ENCODE measurements around the gene SCARB1.

Gene SCARB1

DNA sequence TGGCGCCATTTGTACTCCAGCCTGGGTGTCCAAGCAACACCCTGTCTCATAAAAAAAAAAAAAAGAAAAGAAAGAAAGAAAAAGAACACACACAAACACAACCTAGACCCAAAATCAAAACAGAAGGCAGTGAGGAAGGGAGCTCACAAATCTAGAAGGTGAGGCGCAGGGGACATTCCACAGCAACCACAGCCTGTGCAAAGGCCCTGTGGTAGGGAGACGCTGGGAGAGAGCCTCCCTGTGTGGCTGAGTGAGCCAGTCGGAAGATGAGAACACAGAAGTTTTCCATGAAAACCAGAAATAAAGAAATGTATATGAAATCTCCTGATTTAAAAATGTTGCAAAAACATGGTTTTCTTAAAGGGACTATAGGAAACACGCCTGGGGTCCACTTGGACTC is 44.6 kb downstream of the SCARB1 start:
- no peaks in the 10 kb centered on the region for H3K27me3 ChIP-seq (ENCODE audit: control insufficient read depth, low read length)
- peaks cover 6% of the 10 kb centered on the region; the same call in 1 of the 2 replicates for H4K20me1 ChIP-seq (ENCODE audit: control insufficient read depth, insufficient read depth, low read depth, low read length)
- no peak for TF ChIP-seq EZH2phosphoT487 (IDR thresholded peaks at IDR 0.05; ENCODE audit: borderline replicate concordance, low read length)
- TF ChIP-seq, protein P1, sequence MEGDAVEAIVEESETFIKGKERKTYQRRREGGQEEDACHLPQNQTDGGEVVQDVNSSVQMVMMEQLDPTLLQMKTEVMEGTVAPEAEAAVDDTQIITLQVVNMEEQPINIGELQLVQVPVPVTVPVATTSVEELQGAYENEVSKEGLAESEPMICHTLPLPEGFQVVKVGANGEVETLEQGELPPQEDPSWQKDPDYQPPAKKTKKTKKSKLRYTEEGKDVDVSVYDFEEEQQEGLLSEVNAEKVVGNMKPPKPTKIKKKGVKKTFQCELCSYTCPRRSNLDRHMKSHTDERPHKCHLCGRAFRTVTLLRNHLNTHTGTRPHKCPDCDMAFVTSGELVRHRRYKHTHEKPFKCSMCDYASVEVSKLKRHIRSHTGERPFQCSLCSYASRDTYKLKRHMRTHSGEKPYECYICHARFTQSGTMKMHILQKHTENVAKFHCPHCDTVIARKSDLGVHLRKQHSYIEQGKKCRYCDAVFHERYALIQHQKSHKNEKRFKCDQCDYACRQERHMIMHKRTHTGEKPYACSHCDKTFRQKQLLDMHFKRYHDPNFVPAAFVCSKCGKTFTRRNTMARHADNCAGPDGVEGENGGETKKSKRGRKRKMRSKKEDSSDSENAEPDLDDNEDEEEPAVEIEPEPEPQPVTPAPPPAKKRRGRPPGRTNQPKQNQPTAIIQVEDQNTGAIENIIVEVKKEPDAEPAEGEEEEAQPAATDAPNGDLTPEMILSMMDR (IDR thresholded peaks at IDR 0.05; ENCODE audit: low read depth, low read length, poor library complexity, severe bottlenecking), result no peak
- H3K9me3 ChIP-seq (ENCODE audit: control insufficient read depth, insufficient read depth, low read length), result no peaks in the 10 kb centered on the region
- H3K4me1 ChIP-seq (ENCODE audit: control insufficient read depth, low read length), result no peaks in the 10 kb centered on the region
- H3K27ac ChIP-seq (ENCODE audit: low read depth, low read length), result no peak overlapping the region
- H3K36me3 ChIP-seq (ENCODE audit: control insufficient read depth, low read length), result peaks cover 48% of the 10 kb centered on the region
- H3K79me2 ChIP-seq (ENCODE audit: control insufficient read depth, low read length), result peaks cover 62% of the 10 kb centered on the region
- no peaks in the 10 kb centered on the region for H3K9me2 ChIP-seq (replicated peaks; ENCODE audit: control insufficient read depth, low read length)
- no peaks in the 10 kb centered on the region; the same call in 1 of the 2 replicates for H3F3A ChIP-seq (ENCODE audit: control insufficient read depth, insufficient read depth)
- no peak overlapping the region for H3K4me3 ChIP-seq (ENCODE audit: low read length)
- no peak overlapping the region for H3K4me2 ChIP-seq (ENCODE audit: low read length)

DNA sequence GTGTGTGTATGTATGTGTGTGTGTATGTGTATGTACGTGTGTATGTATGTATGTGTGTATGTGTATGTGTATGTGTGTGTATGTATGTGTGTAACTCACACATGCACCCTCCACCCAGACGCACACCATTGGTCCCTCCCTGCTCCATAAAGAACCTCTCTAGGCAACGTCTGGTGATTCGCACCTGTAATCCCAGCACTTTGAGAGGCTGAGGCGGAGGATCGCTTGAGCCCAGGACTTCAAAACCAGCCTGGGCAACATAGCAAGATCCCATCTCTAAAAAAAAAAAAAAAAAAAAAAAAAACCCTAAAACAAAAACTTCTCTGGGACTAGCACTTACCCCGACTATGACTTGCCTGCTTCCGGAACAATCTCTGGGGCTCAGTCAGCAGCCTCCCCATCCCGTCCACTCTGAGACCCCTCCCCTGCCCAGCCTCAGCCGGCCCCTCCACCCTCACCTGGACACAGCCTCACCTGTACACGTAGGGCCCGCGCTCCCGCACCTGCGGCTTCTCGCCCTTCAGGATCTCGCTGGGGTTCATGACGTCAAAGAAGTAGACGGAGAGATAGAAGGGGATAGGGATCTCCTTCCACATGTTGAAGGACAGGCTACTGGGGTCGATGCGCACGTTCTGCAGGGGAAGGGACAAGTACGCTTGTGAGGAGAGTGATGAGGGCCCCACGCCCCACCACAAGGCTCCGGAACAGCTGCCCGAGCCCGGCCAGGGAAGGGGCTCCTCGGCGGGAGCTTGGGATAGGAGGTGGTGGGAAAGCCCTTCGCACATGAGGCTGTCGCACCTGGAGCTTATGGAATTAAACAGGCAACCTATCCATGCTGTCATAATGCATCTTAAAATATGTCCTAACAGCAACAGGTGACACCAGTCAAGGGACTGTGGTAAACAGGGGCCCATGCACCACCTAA is 46.3 kb downstream of the SCARB1 start:
- no peaks in the 10 kb centered on the region for H3K27me3 ChIP-seq (ENCODE audit: control insufficient read depth, low read length)
- H3F3A ChIP-seq (ENCODE audit: control insufficient read depth, insufficient read depth), result no peaks in the 10 kb centered on the region
- no peak overlapping the region for H3K27ac ChIP-seq (ENCODE audit: low read depth, low read length)
- H3K4me2 ChIP-seq (ENCODE audit: low read length), result no peak overlapping the region
- no peaks in the 10 kb centered on the region for H3K9me2 ChIP-seq (replicated peaks; ENCODE audit: control insufficient read depth, low read length)
- H3K9me3 ChIP-seq (ENCODE audit: control insufficient read depth, insufficient read depth, low read length), result no peaks in the 10 kb centered on the region
- no peak overlapping the region for H3K4me3 ChIP-seq (ENCODE audit: low read length)
- no peak for TF ChIP-seq EZH2phosphoT487 (IDR thresholded peaks at IDR 0.05; ENCODE audit: borderline replicate concordance, low read length)
- TF ChIP-seq, protein P1 (IDR thresholded peaks at IDR 0.05; ENCODE audit: low read depth, low read length, poor library complexity, severe bottlenecking), result no peak
- H3K79me2 ChIP-seq (ENCODE audit: control insufficient read depth, low read length), result peaks cover 46% of the 10 kb centered on the region
- H3K36me3 ChIP-seq (ENCODE audit: control insufficient read depth, low read length), result peaks cover 61% of the 10 kb centered on the region
- no peaks in the 10 kb centered on the region for H3K4me1 ChIP-seq (ENCODE audit: control insufficient read depth, low read length)
- H4K20me1 ChIP-seq (ENCODE audit: control insufficient read depth, insufficient read depth, low read depth, low read length), result peaks cover 6% of the 10 kb centered on the region; the same call in 1 of the 2 replicates

DNA sequence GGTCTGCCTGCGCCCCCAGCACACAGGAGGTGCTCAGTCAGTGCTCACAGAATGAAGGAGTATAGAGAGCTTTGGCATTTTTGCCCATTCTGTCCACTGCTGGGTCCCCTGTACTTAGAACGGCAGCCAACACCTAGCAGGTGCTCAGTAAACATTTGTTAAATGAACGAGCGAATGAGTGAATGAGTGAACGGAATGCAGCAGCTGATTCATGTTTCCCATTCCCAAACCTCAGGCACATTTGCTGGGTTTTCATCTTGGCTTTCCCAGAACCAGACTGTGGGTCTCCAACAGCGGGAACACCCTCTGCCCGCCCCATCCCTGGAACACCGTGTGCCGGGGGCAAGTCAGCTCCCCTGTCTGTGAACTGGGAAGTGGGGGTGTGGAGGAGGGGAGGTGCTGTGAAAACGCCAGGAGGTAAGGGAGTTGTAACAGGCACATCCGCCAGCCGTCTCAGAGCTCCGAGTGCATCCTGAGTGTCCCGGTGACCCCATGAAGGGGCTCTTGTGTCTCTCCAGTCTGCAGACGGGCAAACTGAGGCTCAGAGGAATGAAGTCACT is 47.3 kb downstream of the SCARB1 start:
- Histone ChIP-seq H3K4me2 (ENCODE audit: low read length) (no peak overlapping the region), H3K36me3 (ENCODE audit: control insufficient read depth, low read length) (peaks cover 65% of the 10 kb centered on the region), H4K20me1 (ENCODE audit: control insufficient read depth, insufficient read depth, low read depth, low read length) (no peaks in the 10 kb centered on the region), H3K27ac (ENCODE audit: low read depth, low read length) (no peak overlapping the region), H3K9me2 (replicated peaks; ENCODE audit: control insufficient read depth, low read length) (no peaks in the 10 kb centered on the region), H3K9me3 (ENCODE audit: control insufficient read depth, insufficient read depth, low read length) (no peaks in the 10 kb centered on the region), H3K4me1 (ENCODE audit: control insufficient read depth, low read length) (no peaks in the 10 kb centered on the region), H3K27me3 (ENCODE audit: control insufficient read depth, low read length) (no peaks in the 10 kb centered on the region), H3F3A (ENCODE audit: control insufficient read depth, insufficient read depth) (no peaks in the 10 kb centered on the region), H3K4me3 (ENCODE audit: low read length) (no peak overlapping the region), H3K79me2 (ENCODE audit: control insufficient read depth, low read length) (peaks cover 37% of the 10 kb centered on the region)
- TF ChIP-seq EZH2phosphoT487 (IDR thresholded peaks at IDR 0.05; ENCODE audit: borderline replicate concordance, low read length), result no peak
- TF ChIP-seq, protein P1 (IDR thresholded peaks at IDR 0.05; ENCODE audit: low read depth, low read length, poor library complexity, severe bottlenecking), result no peak
